NCI-H2171 (cell line): ENCODE results near the gene DLG3.

Experiments
- DNase-seq: peaks from one replicate; lab custom pipeline; 2025; lab: John Stamatoyannopoulos, UW

The DLG3 gene

GRCh38 chrX:70525733-70526132 is 81.1 kb downstream of the DLG3 start:
- no peak for DNase-seq

- no peak for DNase-seq
These were observed 82.4 kb downstream of the DLG3 start for GRCh38 chrX:70527053-70527452.

- no peak for DNase-seq
These were observed 83.1 kb downstream of the DLG3 start for GRCh38 chrX:70527610-70528345.

DNA sequence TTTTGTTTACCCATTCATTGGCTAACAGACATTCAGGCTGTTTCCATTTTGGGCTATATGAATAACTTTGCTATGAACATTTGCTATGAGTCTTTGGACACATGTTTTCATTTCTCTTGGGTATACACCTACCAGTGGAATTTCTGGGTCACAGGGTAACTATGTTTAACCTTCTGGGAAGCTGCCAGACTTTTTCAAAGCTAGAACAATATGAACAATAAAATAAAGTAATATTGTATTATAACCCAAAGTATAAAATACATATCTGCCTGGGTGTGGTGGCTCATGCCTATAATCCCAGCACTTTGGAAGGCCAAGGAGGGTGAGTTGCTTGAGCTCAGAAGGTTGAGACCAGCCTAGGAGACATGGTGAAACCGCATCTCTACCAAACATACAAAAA is 90.6 kb downstream of the DLG3 start:
- DNase-seq: no peak

DNA sequence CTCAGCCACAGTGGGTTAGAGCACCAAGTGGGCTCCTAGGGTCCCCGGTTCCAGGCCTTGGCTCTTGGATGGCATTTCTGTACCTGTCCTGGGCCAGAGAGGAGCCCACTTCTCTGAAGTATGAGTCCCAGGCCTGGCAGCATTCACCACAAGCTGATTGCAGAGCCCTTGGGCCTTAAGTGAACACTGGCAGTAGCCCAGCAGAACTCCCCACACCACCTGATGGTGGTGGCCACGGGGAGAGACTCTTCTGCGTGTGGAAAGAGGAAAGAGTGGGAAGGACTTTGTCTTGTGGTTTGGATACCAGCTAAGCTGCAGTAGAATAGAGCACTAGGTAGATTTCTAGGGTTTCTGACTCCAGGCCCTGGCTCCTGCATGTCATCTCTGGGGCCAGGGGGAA is 104.8 kb downstream of the DLG3 start:
- DNase-seq: no peak

DNA sequence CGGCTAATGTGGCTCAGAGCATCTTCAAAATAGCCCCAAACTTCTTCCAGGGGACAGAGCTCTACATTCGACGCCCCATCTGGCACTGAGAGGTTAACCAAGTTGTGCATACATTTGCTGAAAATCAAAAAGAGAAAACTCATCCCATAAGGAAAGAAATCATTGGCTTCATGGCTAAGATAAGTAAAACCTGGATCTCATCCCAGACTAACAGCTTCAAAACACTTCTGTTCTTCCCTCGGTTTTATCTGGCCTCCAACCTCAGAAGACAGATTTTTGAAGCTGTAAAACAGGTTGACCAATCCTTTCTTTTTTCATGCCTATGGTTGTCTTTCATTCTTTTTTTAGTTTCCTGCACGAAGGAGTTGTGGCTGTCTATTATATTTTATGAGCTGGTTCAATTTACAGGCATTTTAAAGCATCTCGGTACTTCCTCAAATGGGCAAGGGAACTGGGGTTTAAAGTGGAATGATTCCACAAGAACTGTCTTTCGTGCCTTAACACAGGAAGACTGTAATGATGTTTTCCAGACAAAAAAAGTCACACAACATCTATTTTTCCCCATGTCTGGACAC is 107.6 kb downstream of the DLG3 start:
- no peak for DNase-seq

DNA sequence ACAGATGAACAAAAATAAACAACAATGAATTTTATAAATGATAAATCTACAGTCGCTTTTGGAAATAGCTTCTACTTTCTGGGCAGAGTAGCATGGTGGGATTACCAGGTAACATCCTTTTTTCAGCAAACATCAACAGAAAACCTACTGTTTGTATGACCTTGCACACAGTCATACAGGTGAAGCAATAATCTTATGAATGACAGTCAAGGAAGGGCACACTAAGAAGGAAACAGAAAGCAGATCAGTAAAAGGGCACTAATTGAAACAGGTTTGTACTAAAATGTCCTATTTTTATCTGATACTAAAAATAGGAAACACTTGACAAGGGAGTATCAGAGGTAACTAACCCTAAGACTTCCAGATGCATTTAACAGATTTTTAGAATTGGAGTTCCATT is 108.9 kb downstream of the DLG3 start:
- no peak for DNase-seq

- DNase-seq: no peak
These were observed 109.4 kb downstream of the DLG3 start for GRCh38 chrX:70554081-70554480.

DNA sequence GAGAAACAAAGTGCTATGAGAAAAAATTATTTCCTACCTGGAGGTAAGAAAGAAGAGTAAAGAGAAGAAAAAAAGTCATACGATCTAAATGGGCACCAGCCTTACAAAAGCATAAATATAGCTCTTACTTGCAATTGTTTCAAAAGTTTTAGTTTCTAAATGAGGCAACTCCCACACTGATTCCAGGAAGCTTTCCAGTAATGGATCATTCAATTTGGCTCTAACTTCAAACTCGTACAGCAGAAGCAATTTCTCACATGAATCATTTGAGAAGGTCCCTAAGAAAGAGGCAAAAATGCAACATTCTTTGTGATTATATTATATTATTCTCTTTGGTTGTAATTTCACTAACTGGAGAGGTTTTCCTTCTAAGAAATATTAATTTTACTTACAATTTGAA is 109.9 kb downstream of the DLG3 start:
- DNase-seq: no peak

- DNase-seq: no peak
These were observed 110.3 kb downstream of the DLG3 start for GRCh38 chrX:70554948-70555347.
